Fibroblast of pulmonary artery (primary cell): ENCODE measurements around the gene CHSY1.

ENCODE experiments used
- DNase-seq: peaks from one replicate; pipeline ENCODE4 v3.0.0-alpha.2; 2010; ENCODE audit warnings: low read depth
- H3K4me3 ChIP-seq: replicated peaks from 2 replicates; pipeline ENCODE4 v1.5.1; 2011; ENCODE audit warnings: low read depth, mild to moderate bottlenecking, control low read depth, low read length, moderate library complexity
- CTCF ChIP-seq: IDR thresholded peaks from 2 replicates; pipeline ENCODE4 v1.5.1; 2011; ENCODE audit warnings: mild to moderate bottlenecking, control low read depth, low read length, inconsistent platforms; ENCODE audit errors: missing control alignments

The CHSY1 gene

GRCh38 chr15:101193806-101194545 lies 57.9 kb downstream of the CHSY1 start:
- H3K4me3 ChIP-seq: no peak overlapping the region
- TF ChIP-seq CTCF: no peak
- no peak for DNase-seq

GRCh38 chr15:101193120-101193644 lies 58.7 kb downstream of the CHSY1 start:
- no peak overlapping the region for H3K4me3 ChIP-seq
- no peak for TF ChIP-seq CTCF

GRCh38 chr15:101192081-101192480 lies 59.8 kb downstream of the CHSY1 start:
- no peak for DNase-seq
- no peak for TF ChIP-seq CTCF
- H3K4me3 ChIP-seq: no peak overlapping the region

More at GRCh38 chr15:101193120-101193644, 58.7 kb downstream of the CHSY1 start:
- DNase-seq: no peak

- no peak overlapping the region for H3K4me3 ChIP-seq
- no peak for DNase-seq
- TF ChIP-seq CTCF: no peak
These were observed 60.6 kb downstream of the CHSY1 start for GRCh38 chr15:101191242-101191641.

- TF ChIP-seq CTCF: no peak
- no peak for DNase-seq
- H3K4me3 ChIP-seq: no peak overlapping the region
These were observed 61.7 kb downstream of the CHSY1 start for GRCh38 chr15:101190092-101190595.

- peak overlapping the region; percentile 51 for H3K4me3 ChIP-seq
These were observed 62.3 kb downstream of the CHSY1 start for GRCh38 chr15:101189409-101190091.

More at GRCh38 chr15:101189409-101190091, 62.3 kb downstream of the CHSY1 start:
- peak; percentile 64 for DNase-seq
- TF ChIP-seq CTCF: no peak
